ENCODE results near the gene TSPAN17.

The TSPAN17 gene

GRCh38 chr5:176661676-176662075 lies 14.4 kb downstream of the TSPAN17 start:
- no peak for DNase-seq

DNA sequence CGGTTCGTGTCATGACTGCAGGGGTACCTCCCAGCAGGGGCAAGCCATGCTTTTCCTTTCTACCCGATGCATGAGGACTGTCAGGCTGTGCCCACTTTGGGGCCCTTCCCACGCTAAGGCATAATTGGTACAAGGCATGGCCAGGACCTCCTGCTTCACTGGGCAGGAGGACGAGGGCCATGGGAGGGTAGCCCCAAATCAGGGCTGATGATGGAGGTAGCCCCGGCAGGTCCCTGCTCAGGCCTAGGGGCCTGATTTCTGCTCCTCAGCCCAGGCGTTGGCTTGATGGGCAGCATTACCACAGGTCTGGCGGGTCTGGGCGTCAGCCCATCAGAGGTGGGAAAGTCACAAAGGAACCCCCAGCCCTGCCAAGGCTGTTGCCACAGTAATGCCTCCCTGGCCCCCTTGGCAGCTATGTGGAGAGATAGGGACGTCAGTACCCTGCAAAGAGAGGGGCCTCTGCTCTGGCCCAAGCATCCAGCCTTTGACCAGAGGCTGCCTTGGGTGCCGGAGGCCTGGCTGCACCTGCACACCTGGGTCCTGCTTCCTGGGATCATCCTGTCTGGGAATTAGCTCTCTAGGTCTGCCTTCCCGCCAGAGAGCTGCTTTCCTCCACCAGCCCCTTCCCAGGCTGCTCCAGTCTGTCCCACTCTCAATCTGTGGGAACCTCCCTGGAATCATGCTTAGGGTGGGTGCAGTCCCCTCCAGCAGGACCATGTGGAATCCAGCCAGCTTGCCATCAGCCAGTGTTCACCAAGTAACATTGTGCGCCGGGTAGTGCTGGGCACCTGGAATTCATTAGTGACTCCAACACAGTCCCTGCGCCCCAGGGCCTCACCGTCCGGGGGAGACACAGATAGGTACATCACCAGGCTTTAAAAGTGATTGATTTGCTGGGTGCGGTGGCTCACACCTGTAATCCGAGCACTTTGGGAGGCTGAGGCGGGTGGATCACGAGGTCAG lies 15.4 kb downstream of the TSPAN17 start:
- no peak for DNase-seq

DNA sequence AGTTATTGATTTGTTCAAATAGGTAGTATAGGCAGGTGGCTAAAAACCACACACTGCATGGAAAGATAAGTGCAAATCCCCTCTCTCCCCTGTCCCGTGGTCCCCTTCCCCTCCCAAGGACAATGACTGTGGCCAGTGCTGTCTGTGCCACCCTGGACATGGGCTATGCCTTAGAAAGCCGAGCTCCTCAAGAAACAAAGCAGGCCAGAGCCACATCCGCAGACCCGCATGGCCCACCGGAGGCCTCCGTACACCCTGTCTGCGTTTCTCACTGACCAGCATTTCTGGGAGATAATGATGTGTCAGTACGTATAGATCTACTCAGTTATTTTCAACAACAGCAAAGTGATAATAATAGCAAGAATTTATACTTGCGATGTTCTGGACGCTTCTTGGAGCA lies 16.3 kb downstream of the TSPAN17 start:
- DNase-seq, result no peak

DNA sequence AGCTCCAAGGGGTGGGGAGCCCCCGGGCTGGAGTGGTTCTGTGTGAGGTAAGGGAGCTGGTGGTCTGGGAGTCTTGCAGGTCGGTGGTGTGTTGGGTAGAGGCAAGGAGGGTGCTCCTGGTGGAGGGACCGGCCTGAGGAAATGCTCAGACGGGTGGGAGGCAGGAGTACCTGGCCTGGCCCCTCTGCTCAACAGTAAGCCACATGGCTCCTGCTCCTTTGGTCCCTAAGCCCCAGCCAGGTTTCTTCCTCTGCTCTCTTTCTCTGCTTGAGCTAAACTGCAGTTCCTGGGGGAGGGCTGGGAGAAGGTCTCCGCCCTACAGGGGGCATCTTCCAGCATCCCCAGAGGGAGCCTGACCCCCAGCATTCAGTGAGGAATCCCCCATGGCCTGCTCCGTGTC lies 17.2 kb downstream of the TSPAN17 start:
- no peak for DNase-seq

GRCh38 chr5:176664886-176665285 lies 17.6 kb downstream of the TSPAN17 start:
- no peak for DNase-seq

DNA sequence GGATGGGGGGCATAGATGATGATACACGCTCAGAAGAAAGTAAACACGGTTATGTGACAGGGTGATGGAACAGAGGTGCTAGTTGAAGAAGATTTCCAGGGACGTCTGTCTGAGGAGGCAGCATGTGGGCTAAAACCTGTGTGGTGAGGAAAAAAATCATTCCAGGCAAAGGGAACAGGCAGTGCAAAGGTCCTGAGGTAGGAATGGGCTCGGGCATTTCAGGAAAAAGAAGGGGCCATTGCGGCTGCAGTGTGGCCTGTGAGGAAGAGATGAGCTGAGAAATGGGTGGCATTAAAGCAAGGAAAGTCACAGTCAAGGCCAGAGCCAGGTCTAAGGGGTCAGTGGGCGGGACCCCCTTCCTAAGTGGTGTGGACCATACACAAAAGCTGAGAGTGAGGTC lies 18.2 kb downstream of the TSPAN17 start:
- DNase-seq, result no peak

DNA sequence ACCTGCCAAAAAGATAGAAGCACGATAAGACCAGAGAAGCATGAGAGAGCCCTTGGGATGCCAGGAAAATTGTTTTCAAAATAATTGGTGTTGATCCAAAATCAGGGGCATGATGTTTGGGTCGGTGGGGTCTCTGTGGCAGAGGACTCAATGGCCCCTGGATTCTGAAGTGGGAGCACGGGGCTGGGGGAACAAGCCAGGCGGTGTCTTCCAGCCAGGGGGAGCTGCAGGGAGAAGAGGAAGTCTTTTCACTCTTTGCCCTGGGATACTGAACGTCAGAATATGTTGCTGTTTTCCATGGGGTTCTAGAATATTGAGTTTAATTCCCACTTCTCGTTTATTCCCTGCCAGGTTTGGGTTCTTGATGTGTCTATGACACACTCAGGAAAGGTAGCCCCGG lies 20.4 kb downstream of the TSPAN17 start:
- DNase-seq, result no peak

DNA sequence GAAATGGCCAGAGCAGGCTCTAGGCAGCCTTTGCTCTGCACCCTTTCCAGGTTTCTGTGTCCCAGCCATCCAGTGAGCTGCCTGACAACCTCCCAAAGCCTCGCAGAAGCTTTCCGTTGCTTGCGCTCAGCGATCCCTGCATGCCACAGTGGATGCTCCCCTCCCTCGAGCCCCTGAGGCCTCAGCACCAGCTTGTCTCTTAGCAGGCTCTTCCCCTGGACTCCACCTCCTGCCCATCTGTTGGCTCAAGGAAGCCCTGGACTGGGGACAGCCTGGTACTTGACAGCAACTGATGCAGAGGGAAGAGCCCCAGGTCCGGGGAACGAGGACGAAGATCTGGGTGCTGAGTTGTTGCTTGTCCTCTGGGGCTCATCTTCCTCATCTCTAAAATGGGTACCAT lies 23.2 kb downstream of the TSPAN17 start:
- no peak for DNase-seq

DNA sequence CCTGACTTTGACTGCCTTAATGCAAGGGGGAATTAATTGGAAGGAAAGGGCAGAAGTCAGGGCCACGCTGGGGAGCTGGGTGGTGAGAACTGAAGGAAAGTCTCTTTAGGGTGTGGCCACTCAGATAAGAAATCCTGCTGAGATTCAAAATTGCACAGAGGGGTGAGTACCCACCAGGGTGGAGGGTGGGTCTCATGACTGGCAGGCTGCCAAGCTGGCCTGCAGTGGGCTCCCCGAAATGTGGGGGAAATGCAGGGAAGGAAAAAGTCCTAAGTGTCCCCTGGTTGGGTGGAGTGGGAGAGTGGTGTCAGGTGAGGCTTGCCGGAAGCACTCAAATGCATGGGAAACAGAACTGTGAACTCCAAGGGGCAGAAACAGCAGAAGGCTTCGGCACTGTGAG lies 24.1 kb downstream of the TSPAN17 start:
- DNase-seq, result no peak

GRCh38 chr5:176671890-176672747 lies 24.8 kb downstream of the TSPAN17 start:
- no peak for DNase-seq

- DNase-seq, result no peak
Observed at GRCh38 chr5:176673651-176674583, 26.6 kb downstream of the TSPAN17 start.

DNA sequence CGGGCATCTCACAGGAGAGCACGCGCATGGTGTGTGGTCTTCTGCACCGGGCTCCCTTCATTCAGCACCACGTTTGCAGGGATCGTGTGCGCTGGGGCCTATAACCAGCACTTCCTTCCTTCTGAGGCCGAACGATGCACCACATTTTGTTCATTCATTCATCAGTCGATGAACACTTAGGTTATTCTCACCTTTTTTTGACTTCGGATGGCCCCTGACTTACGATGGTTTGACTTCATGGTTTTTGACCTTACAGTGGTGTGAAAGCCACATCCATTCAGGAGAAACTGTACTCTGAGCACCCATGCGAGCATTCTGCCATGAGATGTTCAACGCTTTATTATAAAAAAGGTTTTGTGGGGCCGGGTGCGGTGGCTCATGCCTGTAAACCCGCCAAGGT lies 27.5 kb downstream of the TSPAN17 start:
- no peak for DNase-seq

DNA sequence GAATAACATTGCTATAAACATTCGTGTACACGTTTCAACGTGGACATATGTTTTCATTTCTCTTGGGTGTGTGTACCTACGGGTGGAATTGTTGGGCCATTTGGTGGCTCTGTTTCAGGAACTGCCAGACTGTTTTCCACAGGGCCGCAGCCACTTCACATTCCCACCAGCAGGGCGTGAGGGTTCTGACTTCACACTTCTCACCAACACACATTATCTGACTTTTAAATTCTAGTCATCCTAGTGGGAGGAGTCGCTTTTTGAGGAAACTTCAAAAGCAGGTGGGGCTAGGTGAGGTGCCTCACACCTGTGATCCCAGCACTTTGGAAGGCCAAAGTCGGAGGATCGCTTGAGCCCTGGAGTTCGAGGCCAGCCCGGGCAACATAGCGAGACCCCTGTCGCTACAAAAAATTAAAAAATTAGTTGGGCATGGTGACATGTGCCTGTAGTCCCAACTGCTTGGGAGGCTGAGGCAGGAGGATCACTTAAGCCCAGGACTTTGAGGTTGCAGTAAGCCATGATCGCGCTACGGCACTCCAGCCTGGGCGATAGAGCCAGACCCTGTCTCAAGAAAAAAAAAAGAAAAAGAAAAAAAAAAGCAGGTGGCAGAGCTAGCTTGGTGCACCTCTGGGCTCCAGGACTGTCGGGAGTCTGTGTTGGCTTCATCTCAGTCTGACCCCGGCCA lies 28.5 kb downstream of the TSPAN17 start:
- DNase-seq, result no peak

DNA sequence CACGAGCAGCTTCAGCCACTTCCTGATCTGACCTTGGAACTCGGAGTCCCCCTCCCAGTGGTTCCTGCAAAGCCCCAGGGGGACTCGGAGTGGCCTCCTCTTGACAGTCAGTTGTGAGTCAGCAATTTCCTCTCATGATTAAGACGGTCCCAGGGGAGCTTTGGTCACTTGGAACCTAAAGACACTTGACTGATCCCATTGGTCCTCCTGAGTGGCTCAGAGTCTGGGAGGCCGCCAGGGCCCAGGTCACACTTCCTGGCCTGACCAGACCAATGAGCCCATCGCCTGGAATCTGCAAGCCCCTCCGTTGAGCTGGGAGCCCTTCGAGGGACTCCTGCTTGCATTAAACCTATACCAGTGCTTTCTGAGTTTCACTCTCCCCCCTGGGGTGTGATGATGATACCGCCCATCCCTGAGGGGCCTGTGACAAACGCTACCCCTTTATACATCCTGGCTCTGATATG lies 29.1 kb downstream of the TSPAN17 start:
- DNase-seq, result no peak

DNA sequence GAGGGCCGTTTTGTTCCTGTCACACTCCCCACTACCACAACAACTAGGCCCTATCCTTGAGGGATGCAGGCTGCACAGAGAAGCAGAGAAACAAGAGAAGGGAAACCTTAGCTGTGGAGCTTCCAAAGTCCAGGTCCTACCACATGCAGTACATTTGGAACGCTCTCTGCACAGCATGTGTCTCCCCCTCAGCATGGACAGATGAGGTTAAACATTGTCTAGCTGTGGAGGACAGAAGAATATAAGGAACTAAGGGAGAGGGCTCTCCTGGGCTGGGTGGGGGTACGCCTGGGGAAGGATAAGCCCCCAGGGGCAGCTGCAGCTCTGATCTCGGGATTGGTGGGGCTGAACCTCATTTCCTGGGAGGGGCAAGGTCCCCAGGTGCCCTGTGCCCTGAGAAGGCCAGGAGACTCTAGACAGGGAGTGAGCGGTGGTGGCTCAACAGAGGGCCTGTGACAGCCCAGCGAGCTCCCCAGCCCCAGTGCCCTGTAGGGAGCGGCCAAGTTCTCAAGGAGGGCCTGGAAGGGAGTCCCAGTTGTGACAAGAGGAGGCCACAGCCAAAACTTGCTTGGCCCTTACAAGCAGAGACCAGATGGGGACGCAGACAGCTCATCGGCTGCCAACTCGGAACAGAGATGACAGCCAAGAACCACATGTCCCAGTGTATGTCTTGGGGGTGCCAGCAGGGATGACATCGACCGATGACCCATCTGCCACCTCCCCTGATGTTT lies 30.1 kb downstream of the TSPAN17 start:
- no peak for DNase-seq

GRCh38 chr5:176678584-176678983 lies 31.3 kb downstream of the TSPAN17 start:
- no peak for DNase-seq

- no peak for DNase-seq
Observed at GRCh38 chr5:176679365-176680225, 32.3 kb downstream of the TSPAN17 start.

DNA sequence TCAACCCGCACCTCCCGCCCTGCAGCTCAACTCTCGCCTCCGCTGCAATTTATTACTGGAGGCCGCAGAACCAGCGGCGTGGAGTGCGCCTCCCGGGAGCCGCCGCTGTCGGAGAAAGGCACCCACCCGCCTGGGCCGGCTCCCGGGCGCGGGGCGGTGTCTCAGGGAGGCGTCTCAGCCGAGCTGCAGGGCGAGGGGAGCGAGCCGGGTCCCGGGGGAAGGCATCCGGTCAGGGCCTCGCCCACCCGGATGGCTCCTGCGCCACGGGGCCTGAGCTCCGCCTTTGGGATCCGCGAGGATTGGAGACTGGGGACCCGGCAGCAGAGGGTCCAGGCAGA lies 32.9 kb downstream of the TSPAN17 start:
- no peak for DNase-seq

- no peak for DNase-seq
Observed at GRCh38 chr5:176682016-176682531, 34.8 kb downstream of the TSPAN17 start.

DNA sequence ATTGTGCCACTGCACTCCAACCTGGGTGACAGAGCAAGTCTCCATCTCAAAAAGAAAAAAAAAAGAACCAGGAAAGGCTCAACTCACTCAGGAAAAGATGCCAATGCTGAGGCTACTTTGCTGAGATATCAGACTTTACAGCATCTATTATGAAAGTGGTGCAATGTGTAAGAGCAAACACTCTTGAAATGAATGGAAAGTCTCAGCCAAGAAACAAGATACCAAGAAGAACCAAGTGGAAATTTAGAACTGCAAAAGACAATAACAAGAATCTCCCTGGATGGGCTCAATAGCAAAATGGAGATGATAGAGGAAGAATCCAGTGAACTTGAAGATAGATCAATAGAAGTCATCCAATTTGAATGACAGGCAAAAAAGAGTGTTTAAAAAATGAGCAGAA lies 37.7 kb downstream of the TSPAN17 start:
- no peak for DNase-seq

Data from NCI-H1092 (cell line).